HEK293 (cell line): ENCODE results near the gene LYVE1.

Experiments
- CTCF ChIA-PET: fragments of 350-600 bp; formaldehyde crosslinking; extraction: SDS; loops from one replicate; lab custom pipeline; 2021; ENCODE audit warnings: antibody characterized with exemption; lab: Yijun Ruan, JAX
- POLR2A ChIA-PET: fragments of 300-600 bp; formaldehyde crosslinking; extraction: SDS; loops from one replicate; lab custom pipeline; 2020; ENCODE audit warnings: antibody characterized with exemption, inconsistent platforms; lab: Yijun Ruan, JAX
- H3K27ac ChIP-seq: fragments of 200-500 bp; sonication (Bioruptor generic); 2 replicates; pipeline ENCODE4 v1.5.1; 2014; ENCODE audit warnings: low read depth, low read length, control low read depth, inconsistent platforms; ENCODE audit errors: extremely low read depth
- H3K36me3 ChIP-seq, 2 experiments: fragments of 200-500 bp in 1 of 2; sonication (Bioruptor generic) in 1 of 2; 1 replicate in 1 of 2; 2 replicates in 1 of 2; pipeline ENCODE4 v1.5.1; 2014 to 2017; ENCODE audit warnings: inconsistent platforms in 2 of 2, low read length in 2 of 2; ENCODE audit not compliant: control insufficient read depth in 2 of 2, insufficient read depth in 1 of 2
- H3K4me1 ChIP-seq: fragments of 200-500 bp; sonication (Bioruptor generic); 2 replicates; pipeline ENCODE4 v1.5.1; 2014; ENCODE audit warnings: mild to moderate bottlenecking, low read length, inconsistent platforms; ENCODE audit not compliant: control insufficient read depth, insufficient read depth
- H3K4me3 ChIP-seq: 2 replicates; pipeline ENCODE4 v1.5.1; 2011; ENCODE audit warnings: low read depth, mild to moderate bottlenecking, control low read depth, low read length, moderate library complexity
- H3K9me3 ChIP-seq: fragments of 200-500 bp; sonication (Bioruptor generic); 2 replicates; pipeline ENCODE4 v1.5.1; 2014; ENCODE audit warnings: low read depth, low read length, inconsistent platforms; ENCODE audit not compliant: control insufficient read depth, insufficient read depth
- GLI4 ChIP-seq: fragments of 450-650 bp; formaldehyde crosslinking; IDR thresholded peaks from 2 replicates; pipeline ENCODE4 v1.5.1; 2016; ENCODE audit warnings: missing biosample characterization, missing genetic modification characterization
- KLF7 ChIP-seq: fragments of 450-650 bp; formaldehyde crosslinking; IDR thresholded peaks from 2 replicates; pipeline ENCODE4 v1.5.1; 2016; ENCODE audit warnings: missing biosample characterization, missing genetic modification characterization, borderline replicate concordance
- KLF8 ChIP-seq: fragments of 450-650 bp; formaldehyde crosslinking; IDR thresholded peaks from 2 replicates; pipeline ENCODE4 v1.5.1; 2016; ENCODE audit warnings: missing biosample characterization, missing genetic modification characterization
- SCRT1 ChIP-seq: fragments of 450-650 bp; formaldehyde crosslinking; IDR thresholded peaks from 2 replicates; pipeline ENCODE4 v1.5.1; 2016; ENCODE audit warnings: missing biosample characterization, missing genetic modification characterization, borderline replicate concordance
- SETDB1 ChIP-seq: IDR thresholded peaks from one replicate; pipeline ENCODE4 v1.6.1; 2017; ENCODE audit warnings: mild to moderate bottlenecking, low read length, moderate library complexity, mixed read lengths; ENCODE audit not compliant: insufficient read length
- ZBTB17 ChIP-seq: fragments of 450-650 bp; formaldehyde crosslinking; IDR thresholded peaks from 2 replicates; pipeline ENCODE4 v1.5.1; 2016; ENCODE audit warnings: missing biosample characterization, missing genetic modification characterization
- ZFP37 ChIP-seq: fragments of 450-650 bp; formaldehyde crosslinking; IDR thresholded peaks from 2 replicates; pipeline ENCODE4 v1.5.1; 2016; ENCODE audit warnings: missing biosample characterization, missing genetic modification characterization
- ZNF157 ChIP-seq: fragments of 450-650 bp; formaldehyde crosslinking; IDR thresholded peaks from 2 replicates; pipeline ENCODE4 v1.5.1; 2016; ENCODE audit warnings: missing biosample characterization, missing genetic modification characterization
- ZNF169 ChIP-seq: fragments of 450-650 bp; formaldehyde crosslinking; IDR thresholded peaks from 2 replicates; pipeline ENCODE4 v1.5.1; 2016; ENCODE audit warnings: missing biosample characterization, missing genetic modification characterization
- ZNF23 ChIP-seq: fragments of 450-650 bp; formaldehyde crosslinking; IDR thresholded peaks from 2 replicates; pipeline ENCODE4 v1.5.1; 2016; ENCODE audit warnings: missing biosample characterization, missing genetic modification characterization, borderline replicate concordance
- ZNF366 ChIP-seq: fragments of 450-650 bp; formaldehyde crosslinking; conservative IDR thresholded peaks from 2 replicates; pipeline ENCODE4 v1.5.1; 2016; ENCODE audit warnings: missing biosample characterization, missing genetic modification characterization
- ZNF544 ChIP-seq: fragments of 450-650 bp; formaldehyde crosslinking; IDR thresholded peaks from 2 replicates; pipeline ENCODE4 v1.5.0; 2017; ENCODE audit warnings: missing biosample characterization, missing genetic modification characterization
- ZNF707 ChIP-seq: fragments of 450-650 bp; formaldehyde crosslinking; IDR thresholded peaks from 2 replicates; pipeline ENCODE4 v1.5.1; 2016; ENCODE audit warnings: missing biosample characterization, missing genetic modification characterization
- ZNF843 ChIP-seq: fragments of 450-650 bp; formaldehyde crosslinking; IDR thresholded peaks from 2 replicates; pipeline ENCODE4 v1.5.1; 2016; ENCODE audit warnings: missing biosample characterization, missing genetic modification characterization
- TF ChIP-seq, protein P1 (sequence below): fragments of 450-650 bp; formaldehyde crosslinking; IDR thresholded peaks from 2 replicates; pipeline ENCODE4; 2016; ENCODE audit warnings: missing biosample characterization, missing genetic modification characterization
- TF ChIP-seq, protein P2 (sequence below): fragments of 450-650 bp; formaldehyde crosslinking; IDR thresholded peaks from 2 replicates; pipeline ENCODE4 v1.5.1; 2016; ENCODE audit warnings: missing biosample characterization, missing genetic modification characterization
- TF ChIP-seq, protein P3 (sequence below): fragments of 450-650 bp; formaldehyde crosslinking; IDR thresholded peaks from 2 replicates; pipeline ENCODE4 v1.5.1; 2016; ENCODE audit warnings: missing biosample characterization, missing genetic modification characterization
- TF ChIP-seq, protein P4 (sequence below): fragments of 450-650 bp; formaldehyde crosslinking; IDR thresholded peaks from 2 replicates; pipeline ENCODE4 v1.5.1; 2016; ENCODE audit warnings: missing biosample characterization, missing genetic modification characterization
- TF ChIP-seq, protein P5 (sequence below): fragments of 450-650 bp; formaldehyde crosslinking; optimal IDR thresholded peaks from 2 replicates; pipeline ENCODE3; 2016; ENCODE audit warnings: missing biosample characterization, mild to moderate bottlenecking, missing genetic modification characterization

LYVE1 gene

DNA sequence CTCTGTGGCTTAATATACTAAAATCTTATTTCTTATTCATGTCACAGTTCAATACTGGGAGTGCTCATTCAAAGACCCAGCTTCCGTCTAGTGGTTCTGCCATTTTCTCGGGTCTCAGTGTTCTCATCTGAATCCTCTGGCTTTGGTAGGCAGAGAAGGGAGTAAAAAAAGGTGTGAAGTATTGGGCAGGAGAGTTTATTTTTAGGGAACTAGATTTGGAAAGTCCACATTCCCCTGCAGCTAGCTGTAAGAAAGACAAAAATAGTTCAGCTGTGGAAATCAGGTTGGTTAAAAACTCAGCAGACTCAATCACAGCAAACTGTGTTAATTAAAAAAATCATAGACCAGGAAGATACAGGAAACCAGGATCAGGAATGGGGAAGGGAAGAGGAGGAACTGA, 4.1 kb upstream of the LYVE1 start:
- POLR2A ChIA-PET = no interaction called here
- CTCF ChIA-PET = no interaction called here
- no peak overlapping the region for H3K4me3 ChIP-seq

DNA sequence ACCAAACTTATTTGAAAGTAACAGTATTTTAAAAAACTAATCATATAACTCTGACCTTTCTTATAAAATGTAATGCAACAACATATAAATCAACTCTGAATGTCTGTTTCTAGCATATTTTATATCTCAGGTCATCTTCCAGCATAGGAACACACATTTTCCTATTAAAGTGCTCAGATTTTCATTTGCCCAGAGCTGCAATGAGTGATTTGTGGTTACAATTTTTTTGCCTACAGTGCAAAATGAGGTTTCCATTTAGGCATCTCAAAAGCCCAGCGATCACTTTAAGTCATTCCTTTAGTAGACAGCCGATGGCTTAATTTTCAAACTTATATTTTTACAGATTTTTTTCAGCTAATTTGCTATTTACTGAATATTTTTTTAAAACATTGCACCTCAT, 1.0 kb downstream of the LYVE1 start:
- Histone ChIP-seq H3K4me1 (no peaks in the 10 kb centered on the region), H3K4me3 (no peak overlapping the region), H3K27ac (no peak overlapping the region), H3K36me3 (no peaks in the 10 kb centered on the region), H3K9me3 (no peaks in the 10 kb centered on the region)
- ChIA-PET POLR2A (no interaction called here), CTCF (interaction anchor here (0.6 kb wide), 2 partner anchors 28 to 161 kb away, joined by 3 to 5 read pairs; no protein-coding TSS in a partner anchor)
- no peak for TF ChIP-seq ZNF366 (tag by site-specific recombination)
- no peak for TF ChIP-seq ZBTB17 (tag by site-specific recombination)
- TF ChIP-seq, protein P1, sequence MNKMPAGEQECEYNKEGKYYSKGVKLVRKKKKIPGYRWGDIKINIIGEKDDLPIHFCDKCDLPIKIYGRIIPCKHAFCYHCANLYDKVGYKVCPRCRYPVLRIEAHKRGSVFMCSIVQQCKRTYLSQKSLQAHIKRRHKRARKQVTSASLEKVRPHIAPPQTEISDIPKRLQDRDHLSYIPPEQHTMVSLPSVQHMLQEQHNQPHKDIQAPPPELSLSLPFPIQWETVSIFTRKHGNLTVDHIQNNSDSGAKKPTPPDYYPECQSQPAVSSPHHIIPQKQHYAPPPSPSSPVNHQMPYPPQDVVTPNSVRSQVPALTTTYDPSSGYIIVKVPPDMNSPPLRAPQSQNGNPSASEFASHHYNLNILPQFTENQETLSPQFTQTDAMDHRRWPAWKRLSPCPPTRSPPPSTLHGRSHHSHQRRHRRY (tag by site-specific recombination) = no peak
- no peak for TF ChIP-seq ZNF169
- TF ChIP-seq, protein P2, sequence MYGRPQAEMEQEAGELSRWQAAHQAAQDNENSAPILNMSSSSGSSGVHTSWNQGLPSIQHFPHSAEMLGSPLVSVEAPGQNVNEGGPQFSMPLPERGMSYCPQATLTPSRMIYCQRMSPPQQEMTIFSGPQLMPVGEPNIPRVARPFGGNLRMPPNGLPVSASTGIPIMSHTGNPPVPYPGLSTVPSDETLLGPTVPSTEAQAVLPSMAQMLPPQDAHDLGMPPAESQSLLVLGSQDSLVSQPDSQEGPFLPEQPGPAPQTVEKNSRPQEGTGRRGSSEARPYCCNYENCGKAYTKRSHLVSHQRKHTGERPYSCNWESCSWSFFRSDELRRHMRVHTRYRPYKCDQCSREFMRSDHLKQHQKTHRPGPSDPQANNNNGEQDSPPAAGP = no peak
- TF ChIP-seq, protein P3, sequence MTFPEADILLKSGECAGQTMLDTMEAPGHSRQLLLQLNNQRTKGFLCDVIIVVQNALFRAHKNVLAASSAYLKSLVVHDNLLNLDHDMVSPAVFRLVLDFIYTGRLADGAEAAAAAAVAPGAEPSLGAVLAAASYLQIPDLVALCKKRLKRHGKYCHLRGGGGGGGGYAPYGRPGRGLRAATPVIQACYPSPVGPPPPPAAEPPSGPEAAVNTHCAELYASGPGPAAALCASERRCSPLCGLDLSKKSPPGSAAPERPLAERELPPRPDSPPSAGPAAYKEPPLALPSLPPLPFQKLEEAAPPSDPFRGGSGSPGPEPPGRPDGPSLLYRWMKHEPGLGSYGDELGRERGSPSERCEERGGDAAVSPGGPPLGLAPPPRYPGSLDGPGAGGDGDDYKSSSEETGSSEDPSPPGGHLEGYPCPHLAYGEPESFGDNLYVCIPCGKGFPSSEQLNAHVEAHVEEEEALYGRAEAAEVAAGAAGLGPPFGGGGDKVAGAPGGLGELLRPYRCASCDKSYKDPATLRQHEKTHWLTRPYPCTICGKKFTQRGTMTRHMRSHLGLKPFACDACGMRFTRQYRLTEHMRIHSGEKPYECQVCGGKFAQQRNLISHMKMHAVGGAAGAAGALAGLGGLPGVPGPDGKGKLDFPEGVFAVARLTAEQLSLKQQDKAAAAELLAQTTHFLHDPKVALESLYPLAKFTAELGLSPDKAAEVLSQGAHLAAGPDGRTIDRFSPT (tag by site-specific recombination) = no peak
- TF ChIP-seq ZNF843 (tag by site-specific recombination) = no peak

More for the DNA sequence above, 4.1 kb upstream of the LYVE1 start:
- Histone ChIP-seq H3K4me1 (no peaks in the 10 kb centered on the region), H3K27ac (no peak overlapping the region), H3K36me3 (no peaks in the 10 kb centered on the region), H3K9me3 (no peaks in the 10 kb centered on the region)
- TF ChIP-seq SCRT1 (tag by site-specific recombination) = no peak

DNA sequence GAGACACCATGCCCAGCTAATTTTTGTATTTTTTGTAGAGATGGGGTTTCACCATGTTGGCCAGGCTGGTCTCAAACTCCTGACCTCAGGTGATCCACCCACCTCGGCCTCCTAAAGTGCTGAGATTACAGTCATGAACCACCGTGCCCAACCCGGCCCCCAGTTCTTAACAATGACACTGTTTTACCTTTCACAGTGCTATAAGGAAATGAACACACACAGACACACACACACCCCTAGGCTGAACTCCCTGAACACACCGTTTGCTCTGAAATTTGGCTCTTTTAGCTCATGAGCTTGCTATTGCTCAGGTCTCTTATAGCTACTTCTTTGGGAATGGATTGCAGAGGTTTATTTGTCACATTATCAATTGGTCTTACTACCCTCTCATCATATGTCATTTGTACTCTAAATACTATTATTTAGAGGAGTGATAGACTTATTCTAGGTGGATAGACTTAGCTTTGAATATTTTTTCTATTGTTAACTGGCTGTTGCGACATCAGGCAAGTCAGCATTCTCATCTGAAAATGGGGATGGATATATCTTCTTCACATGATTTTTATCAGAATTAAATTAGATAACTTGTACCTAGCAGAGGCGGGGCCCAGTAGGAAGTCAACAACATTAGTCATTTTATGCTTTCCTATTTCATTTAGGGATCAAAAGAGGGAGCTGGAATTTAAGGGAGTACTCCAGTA, 2.1 kb downstream of the LYVE1 start:
- CTCF ChIA-PET = interaction anchor here (0.6 to 1.3 kb wide), 3 partner anchors 11 to 58 kb away, joined by 3 read pairs; no protein-coding TSS in a partner anchor
- TF ChIP-seq ZNF23 (tag by site-specific recombination) = no peak
- H3K27ac ChIP-seq = no peak overlapping the region
- H3K4me3 ChIP-seq = no peak overlapping the region
- no peaks in the 10 kb centered on the region for H3K9me3 ChIP-seq
- H3K4me1 ChIP-seq = no peaks in the 10 kb centered on the region
- POLR2A ChIA-PET = no interaction called here
- no peaks in the 10 kb centered on the region for H3K36me3 ChIP-seq

DNA sequence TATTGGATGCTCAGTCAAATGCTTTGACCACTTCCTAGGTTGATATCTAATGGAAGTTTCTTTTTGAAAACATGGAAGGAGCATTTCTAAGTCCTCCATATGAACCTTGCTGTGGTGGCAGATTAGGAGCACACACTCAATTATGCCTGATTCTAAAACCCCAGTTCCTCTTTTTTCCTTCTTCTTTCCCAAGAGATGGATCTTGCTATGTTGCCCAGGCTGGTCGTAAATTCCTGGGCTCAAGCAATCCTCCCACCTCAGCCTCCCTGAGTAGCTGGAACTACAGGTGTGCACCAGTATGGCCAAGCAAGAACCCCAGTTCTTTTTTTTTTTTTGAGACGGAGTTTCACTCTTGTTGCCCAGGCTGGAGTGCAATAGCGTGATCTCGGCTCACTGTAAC, 3.0 kb downstream of the LYVE1 start:
- no peak overlapping the region for H3K4me3 ChIP-seq
- H3K9me3 ChIP-seq = no peaks in the 10 kb centered on the region
- no peak for TF ChIP-seq KLF8 (tag by site-specific recombination)
- no peak for TF ChIP-seq KLF7 (tag by site-specific recombination)
- TF ChIP-seq ZNF23 (tag by site-specific recombination) = no peak
- TF ChIP-seq, protein P4, sequence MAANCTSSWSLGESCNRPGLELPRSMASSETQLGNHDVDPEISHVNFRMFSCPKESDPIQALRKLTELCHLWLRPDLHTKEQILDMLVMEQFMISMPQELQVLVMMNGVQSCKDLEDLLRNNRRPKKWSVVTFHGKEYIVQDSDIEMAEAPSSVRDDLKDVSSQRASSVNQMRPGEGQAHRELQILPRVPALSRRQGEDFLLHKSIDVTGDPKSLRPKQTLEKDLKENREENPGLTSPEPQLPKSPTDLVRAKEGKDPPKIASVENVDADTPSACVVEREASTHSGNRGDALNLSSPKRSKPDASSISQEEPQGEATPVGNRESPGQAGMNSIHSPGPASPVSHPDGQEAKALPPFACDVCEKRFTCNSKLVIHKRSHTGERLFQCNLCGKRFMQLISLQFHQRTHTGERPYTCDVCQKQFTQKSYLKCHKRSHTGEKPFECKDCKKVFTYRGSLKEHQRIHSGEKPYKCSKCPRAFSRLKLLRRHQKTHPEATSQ (tag by site-specific recombination) = no peak
- TF ChIP-seq SETDB1 = no peak
- TF ChIP-seq ZNF707 (tag by site-specific recombination) = no peak
- TF ChIP-seq, protein P5, sequence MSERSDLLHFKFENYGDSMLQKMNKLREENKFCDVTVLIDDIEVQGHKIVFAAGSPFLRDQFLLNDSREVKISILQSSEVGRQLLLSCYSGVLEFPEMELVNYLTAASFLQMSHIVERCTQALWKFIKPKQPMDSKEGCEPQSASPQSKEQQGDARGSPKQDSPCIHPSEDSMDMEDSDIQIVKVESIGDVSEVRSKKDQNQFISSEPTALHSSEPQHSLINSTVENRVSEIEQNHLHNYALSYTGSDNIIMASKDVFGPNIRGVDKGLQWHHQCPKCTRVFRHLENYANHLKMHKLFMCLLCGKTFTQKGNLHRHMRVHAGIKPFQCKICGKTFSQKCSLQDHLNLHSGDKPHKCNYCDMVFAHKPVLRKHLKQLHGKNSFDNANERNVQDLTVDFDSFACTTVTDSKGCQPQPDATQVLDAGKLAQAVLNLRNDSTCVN (tag by site-specific recombination) = no peak
- no peak for TF ChIP-seq ZNF157
- no peak for TF ChIP-seq ZNF544 (tag by site-specific recombination)
- TF ChIP-seq ZFP37 (tag by site-specific recombination) = no peak
- TF ChIP-seq GLI4 (tag by site-specific recombination) = no peak
- no peaks in the 10 kb centered on the region for H3K4me1 ChIP-seq
- no peaks in the 10 kb centered on the region for H3K36me3 ChIP-seq
- H3K27ac ChIP-seq = no peak overlapping the region
- ChIA-PET POLR2A (no interaction called here), CTCF (no interaction called here)
